ENCODE measurements around the gene BIRC6. TPM values are rescaled to one million over a fixed set of nuclear protein-coding genes. Genes with fewer than 3 reads are reported as not detected.
"Not testable (repeated sequence)": the region's sequence is repeated elsewhere in the genome, so short reads cannot be mapped to it uniquely, and the experiment has no call there.

The BIRC6 gene
- total RNA-seq, 2 experiments from 2014 or later = 99.5 to 122 TPM

- ATAC-seq (no peak), DNase-seq (no peak)
- no peaks in the 10 kb centered on the region for H3K4me1 Mint-ChIP-seq
- H3K27me3 Mint-ChIP-seq = no peaks in the 10 kb centered on the region
- H3K9me3 Mint-ChIP-seq (ENCODE audit: low read depth) = no peaks in the 10 kb centered on the region
- H3K36me3 Mint-ChIP-seq = peaks cover 54% of the 10 kb centered on the region
- CTCF ChIA-PET = no interaction called here
- H3K4me3 Mint-ChIP-seq = no peak overlapping the region
- no peak overlapping the region for H3K27ac Mint-ChIP-seq
Observed at GRCh38 chr2:32442020-32442467, 85.2 kb downstream of the BIRC6 start.

GRCh38 chr2:32446369-32446768 is 89.5 kb downstream of the BIRC6 start:
- DNase-seq = no peak
- CTCF ChIA-PET = no interaction called here
- Mint-ChIP-seq H3K27me3 (no peaks in the 10 kb centered on the region), H3K36me3 (peaks cover 48% of the 10 kb centered on the region), H3K27ac (no peak overlapping the region), H3K9me3 (ENCODE audit: low read depth) (no peaks in the 10 kb centered on the region), H3K4me3 (no peak overlapping the region), H3K4me1 (no peaks in the 10 kb centered on the region)
- no peak for ATAC-seq

- Mint-ChIP-seq H3K9me3 (ENCODE audit: low read depth) (no peaks in the 10 kb centered on the region), H3K27me3 (no peaks in the 10 kb centered on the region), H3K4me3 (no peak overlapping the region), H3K27ac (no peak overlapping the region), H3K4me1 (peaks cover 11% of the 10 kb centered on the region), H3K36me3 (peaks cover 36% of the 10 kb centered on the region)
- DNase-seq (no peak), ATAC-seq (no peak)
- CTCF ChIA-PET = no interaction called here
Observed at GRCh38 chr2:32450851-32451250, 94.0 kb downstream of the BIRC6 start.

GRCh38 chr2:32452338-32453064 is 95.7 kb downstream of the BIRC6 start:
- no peaks in the 10 kb centered on the region for H3K9me3 Mint-ChIP-seq (ENCODE audit: low read depth)
- ATAC-seq (no peak), DNase-seq (no peak)
- peaks cover 11% of the 10 kb centered on the region for H3K4me1 Mint-ChIP-seq
- no peak overlapping the region for H3K4me3 Mint-ChIP-seq
- peaks cover 45% of the 10 kb centered on the region for H3K36me3 Mint-ChIP-seq
- CTCF ChIA-PET = no interaction called here
- no peaks in the 10 kb centered on the region for H3K27me3 Mint-ChIP-seq
- no peak overlapping the region for H3K27ac Mint-ChIP-seq

- no peak overlapping the region for H3K4me3 Mint-ChIP-seq
- H3K36me3 Mint-ChIP-seq = peaks cover 52% of the 10 kb centered on the region
- H3K27me3 Mint-ChIP-seq = no peaks in the 10 kb centered on the region
- H3K4me1 Mint-ChIP-seq = peaks cover 11% of the 10 kb centered on the region
- ATAC-seq (no peak), DNase-seq (no peak)
- peaks cover 3% of the 10 kb centered on the region for H3K9me3 Mint-ChIP-seq (ENCODE audit: low read depth)
- H3K27ac Mint-ChIP-seq = no peak overlapping the region
- CTCF ChIA-PET = interaction anchor here (1.0 kb wide), 1 partner anchor 13 kb away, joined by 3 read pairs; no protein-coding TSS in a partner anchor
Observed at GRCh38 chr2:32453242-32454062, 96.6 kb downstream of the BIRC6 start.

GRCh38 chr2:32455816-32456215 is 99.0 kb downstream of the BIRC6 start:
- Mint-ChIP-seq H3K27me3 (no peaks in the 10 kb centered on the region), H3K9me3 (ENCODE audit: low read depth) (peaks cover 3% of the 10 kb centered on the region), H3K36me3 (peaks cover 44% of the 10 kb centered on the region), H3K4me3 (no peak overlapping the region), H3K4me1 (peaks cover 11% of the 10 kb centered on the region), H3K27ac (no peak overlapping the region)
- DNase-seq = no peak
- CTCF ChIA-PET = interaction anchor here (0.6 to 0.7 kb wide), 2 partner anchors 36 to 97 kb away, joined by 3 to 4 read pairs; no protein-coding TSS in a partner anchor
- no peak for ATAC-seq

GRCh38 chr2:32456808-32457207 is 100.0 kb downstream of the BIRC6 start:
- DNase-seq (no peak), ATAC-seq (no peak)
- Mint-ChIP-seq H3K4me3 (no peak overlapping the region), H3K27ac (no peak overlapping the region), H3K27me3 (no peaks in the 10 kb centered on the region), H3K4me1 (peaks cover 11% of the 10 kb centered on the region), H3K36me3 (peaks cover 39% of the 10 kb centered on the region), H3K9me3 (ENCODE audit: low read depth) (peaks cover 3% of the 10 kb centered on the region)
- CTCF ChIA-PET = no interaction called here

GRCh38 chr2:32457814-32458213 is 101.0 kb downstream of the BIRC6 start:
- CTCF ChIA-PET = no interaction called here
- no peak overlapping the region for H3K4me3 Mint-ChIP-seq

GRCh38 chr2:32460861-32461260 is 104.0 kb downstream of the BIRC6 start:
- H3K27me3 Mint-ChIP-seq; ATAC-seq; H3K4me1 Mint-ChIP-seq; H3K9me3 Mint-ChIP-seq (ENCODE audit: low read depth); CTCF ChIA-PET; H3K27ac Mint-ChIP-seq; H3K4me3 Mint-ChIP-seq; DNase-seq: not testable (repeated sequence)
- H3K36me3 Mint-ChIP-seq = peaks cover 51% of the 10 kb centered on the region

More at GRCh38 chr2:32457814-32458213, 101.0 kb downstream of the BIRC6 start:
- no peaks in the 10 kb centered on the region for H3K27me3 Mint-ChIP-seq
- peaks cover 41% of the 10 kb centered on the region for H3K36me3 Mint-ChIP-seq
- H3K27ac Mint-ChIP-seq = peak overlapping the region; percentile 47
- DNase-seq = no peak
- H3K4me1 Mint-ChIP-seq = peaks cover 10% of the 10 kb centered on the region
- ATAC-seq = no peak
- peaks cover 3% of the 10 kb centered on the region for H3K9me3 Mint-ChIP-seq (ENCODE audit: low read depth)

GRCh38 chr2:32463110-32463509 is 106.3 kb downstream of the BIRC6 start:
- DNase-seq (no peak), ATAC-seq (no peak)
- H3K36me3 Mint-ChIP-seq = peaks cover 44% of the 10 kb centered on the region
- H3K9me3 Mint-ChIP-seq (ENCODE audit: low read depth) = peaks cover under 1% of the 10 kb centered on the region
- H3K4me3 Mint-ChIP-seq = no peak overlapping the region
- CTCF ChIA-PET = no interaction called here
- H3K4me1 Mint-ChIP-seq = peaks cover 3% of the 10 kb centered on the region
- H3K27ac Mint-ChIP-seq = no peak overlapping the region
- no peaks in the 10 kb centered on the region for H3K27me3 Mint-ChIP-seq

- DNase-seq (no peak), ATAC-seq (no peak)
- no peak overlapping the region for H3K27ac Mint-ChIP-seq
- H3K4me1 Mint-ChIP-seq = peaks cover 3% of the 10 kb centered on the region
- no peak overlapping the region for H3K4me3 Mint-ChIP-seq
- H3K36me3 Mint-ChIP-seq = peaks cover 44% of the 10 kb centered on the region
- CTCF ChIA-PET = no interaction called here
- H3K27me3 Mint-ChIP-seq = no peaks in the 10 kb centered on the region
- no peaks in the 10 kb centered on the region for H3K9me3 Mint-ChIP-seq (ENCODE audit: low read depth)
Observed at GRCh38 chr2:32464431-32464830, 107.6 kb downstream of the BIRC6 start.

GRCh38 chr2:32472605-32473004 is 115.8 kb downstream of the BIRC6 start:
- DNase-seq = no peak
- CTCF ChIA-PET = interaction anchor here (0.5 kb wide), 1 partner anchor 546 kb away, joined by 3 read pairs; no protein-coding TSS in a partner anchor
- no peak overlapping the region for H3K4me3 Mint-ChIP-seq
- no peaks in the 10 kb centered on the region for H3K9me3 Mint-ChIP-seq (ENCODE audit: low read depth)
- peaks cover 17% of the 10 kb centered on the region for H3K4me1 Mint-ChIP-seq
- H3K36me3 Mint-ChIP-seq = peaks cover 37% of the 10 kb centered on the region
- H3K27ac Mint-ChIP-seq = no peak overlapping the region
- no peak for ATAC-seq
- H3K27me3 Mint-ChIP-seq = no peaks in the 10 kb centered on the region

- H3K27me3 Mint-ChIP-seq = no peaks in the 10 kb centered on the region
- H3K4me1 Mint-ChIP-seq = peaks cover 17% of the 10 kb centered on the region
- CTCF ChIA-PET = interaction anchor here (0.7 kb wide), 1 partner anchor 19 kb away, joined by 3 read pairs; no protein-coding TSS in a partner anchor
- DNase-seq (no peak), ATAC-seq (peak; percentile 51)
- H3K9me3 Mint-ChIP-seq (ENCODE audit: low read depth) = no peaks in the 10 kb centered on the region
- H3K4me3 Mint-ChIP-seq = no peak overlapping the region
- peaks cover 35% of the 10 kb centered on the region for H3K36me3 Mint-ChIP-seq
- H3K27ac Mint-ChIP-seq = no peak overlapping the region
Observed at GRCh38 chr2:32474381-32474780, 117.6 kb downstream of the BIRC6 start.

Data from activated CD8-positive, alpha-beta memory T cell treated with anti-CD3 and anti-CD28 coated beads, Interleukin-2, amount 10 ng/mL, durations not matched to agents 7 days and 5 days (primary cell).